ENCODE measurements around the gene SLC2A1. TPM values are rescaled to one million over a fixed set of nuclear protein-coding genes. Genes with fewer than 3 reads are reported as not detected.

SLC2A1 gene
- total RNA-seq, 4 donors from 2014 or later, result 488 to 2,308 (median 910) TPM

DNA sequence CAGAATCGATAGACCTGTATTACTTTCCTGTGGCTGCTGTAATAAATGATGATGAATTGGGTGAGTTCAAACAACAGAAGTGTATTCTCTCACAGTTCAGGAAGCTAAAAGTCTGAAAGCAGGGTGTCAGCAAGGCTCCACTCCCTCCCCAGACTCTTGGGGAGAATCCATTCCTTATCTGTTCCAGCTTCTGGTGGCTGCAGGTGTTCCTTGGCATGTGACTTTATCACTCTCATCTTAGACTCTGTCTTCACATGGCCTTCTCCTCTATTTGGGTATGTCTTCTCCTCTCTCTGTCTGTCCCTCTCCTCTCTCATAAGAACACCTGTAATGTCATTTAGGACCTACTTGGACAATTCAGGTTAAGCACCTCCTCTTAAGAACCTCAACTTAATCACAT lies 44.1 kb upstream of the SLC2A1 start:
- DNase-seq (ENCODE audit: low spot score in 2 of 2), result no peak
- H3K4me3 ChIP-seq (ENCODE audit: low read depth, poor library complexity, severe bottlenecking), result no peak overlapping the region
- 53 to 61% methylated on average over 1 of the region's 1 CpG for WGBS, 2 donors
- intact Hi-C loops (cut with DNase I; ENCODE audit: low total_unique reads), result no loop called here
- TF ChIP-seq, protein P1, sequence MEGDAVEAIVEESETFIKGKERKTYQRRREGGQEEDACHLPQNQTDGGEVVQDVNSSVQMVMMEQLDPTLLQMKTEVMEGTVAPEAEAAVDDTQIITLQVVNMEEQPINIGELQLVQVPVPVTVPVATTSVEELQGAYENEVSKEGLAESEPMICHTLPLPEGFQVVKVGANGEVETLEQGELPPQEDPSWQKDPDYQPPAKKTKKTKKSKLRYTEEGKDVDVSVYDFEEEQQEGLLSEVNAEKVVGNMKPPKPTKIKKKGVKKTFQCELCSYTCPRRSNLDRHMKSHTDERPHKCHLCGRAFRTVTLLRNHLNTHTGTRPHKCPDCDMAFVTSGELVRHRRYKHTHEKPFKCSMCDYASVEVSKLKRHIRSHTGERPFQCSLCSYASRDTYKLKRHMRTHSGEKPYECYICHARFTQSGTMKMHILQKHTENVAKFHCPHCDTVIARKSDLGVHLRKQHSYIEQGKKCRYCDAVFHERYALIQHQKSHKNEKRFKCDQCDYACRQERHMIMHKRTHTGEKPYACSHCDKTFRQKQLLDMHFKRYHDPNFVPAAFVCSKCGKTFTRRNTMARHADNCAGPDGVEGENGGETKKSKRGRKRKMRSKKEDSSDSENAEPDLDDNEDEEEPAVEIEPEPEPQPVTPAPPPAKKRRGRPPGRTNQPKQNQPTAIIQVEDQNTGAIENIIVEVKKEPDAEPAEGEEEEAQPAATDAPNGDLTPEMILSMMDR (IDR thresholded peaks at IDR 0.05), result no peak
- TF ChIP-seq POLR2A (IDR thresholded peaks at IDR 0.05), result no peak

DNA sequence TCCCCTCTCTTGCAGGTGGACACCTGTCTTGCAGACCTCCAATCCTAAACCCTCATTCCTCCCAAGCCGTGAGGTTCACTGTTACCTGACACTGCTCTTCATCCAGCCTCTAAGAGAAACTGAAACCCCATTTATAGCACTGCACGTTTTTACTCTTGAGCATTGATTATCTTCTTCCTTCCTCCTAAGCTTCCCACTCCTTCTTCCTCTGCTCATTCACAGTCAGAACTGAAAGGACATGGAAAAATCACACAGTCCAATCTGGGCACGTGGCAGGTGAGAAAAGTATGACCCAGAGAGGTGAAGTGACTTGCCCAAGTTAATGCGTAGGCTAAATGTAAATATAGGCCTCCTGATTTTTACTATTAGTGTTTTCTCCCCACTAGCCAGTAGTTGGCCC lies 43.4 kb upstream of the SLC2A1 start:
- DNase-seq (ENCODE audit: low spot score in 2 of 2), result no peak
- no peak for TF ChIP-seq POLR2A (IDR thresholded peaks at IDR 0.05)
- TF ChIP-seq, protein P1 (IDR thresholded peaks at IDR 0.05), result no peak
- H3K4me3 ChIP-seq (ENCODE audit: low read depth, poor library complexity, severe bottlenecking), result no peak overlapping the region
- WGBS, 2 donors, result 61 to 64% methylated on average over 4 of the region's 4 CpGs
- intact Hi-C loops (cut with DNase I; ENCODE audit: low total_unique reads), result no loop called here

DNA sequence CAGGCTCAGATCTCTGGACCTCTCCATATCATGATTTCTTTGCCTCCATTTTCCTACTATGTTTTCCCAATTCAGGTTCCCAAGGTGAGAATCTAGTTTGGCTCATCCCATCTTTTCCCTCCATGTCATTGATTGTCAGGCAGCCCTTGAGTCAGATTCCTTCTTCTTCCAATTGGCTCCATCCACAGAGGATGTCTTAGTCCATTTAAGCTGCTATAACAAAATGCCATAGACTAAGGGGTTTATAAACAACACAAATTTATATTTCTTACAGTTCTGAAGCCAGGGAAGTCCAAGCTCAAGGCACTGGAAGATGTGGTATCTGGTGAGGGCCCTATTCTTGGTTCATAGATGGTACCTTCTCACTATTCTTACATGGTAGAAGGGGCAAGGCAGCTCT lies 42.8 kb upstream of the SLC2A1 start:
- no peak for DNase-seq (ENCODE audit: low spot score in 2 of 2)
- TF ChIP-seq, protein P1 (IDR thresholded peaks at IDR 0.05), result no peak
- no peak for TF ChIP-seq POLR2A (IDR thresholded peaks at IDR 0.05)
- H3K4me3 ChIP-seq (ENCODE audit: low read depth, poor library complexity, severe bottlenecking), result no peak overlapping the region
- intact Hi-C loops (cut with DNase I; ENCODE audit: low total_unique reads), result no loop called here

DNA sequence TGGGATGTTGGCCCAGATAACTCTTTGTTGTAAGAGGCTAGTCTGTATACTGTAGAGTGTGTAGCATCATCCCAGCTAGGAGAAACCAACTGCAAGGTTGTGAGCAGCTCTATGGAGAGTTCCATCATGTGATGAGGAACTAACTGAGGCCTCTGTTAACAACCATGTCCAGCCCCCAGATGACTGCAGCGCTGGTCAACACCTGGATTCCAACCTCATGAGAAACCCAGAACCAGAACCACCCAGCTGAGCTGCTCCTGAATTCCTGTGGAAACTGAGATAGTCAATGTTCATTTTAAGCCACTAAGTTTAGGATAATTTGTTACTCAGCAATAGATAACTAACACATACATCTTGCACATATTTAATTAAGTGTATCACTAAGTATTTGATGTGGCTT lies 41.6 kb upstream of the SLC2A1 start:
- H3K4me3 ChIP-seq (ENCODE audit: low read depth, poor library complexity, severe bottlenecking), result no peak overlapping the region
- DNase-seq (ENCODE audit: low spot score in 2 of 2), result no peak
- TF ChIP-seq, protein P1 (IDR thresholded peaks at IDR 0.05), result no peak
- no peak for TF ChIP-seq POLR2A (IDR thresholded peaks at IDR 0.05)
- intact Hi-C loops (cut with DNase I; ENCODE audit: low total_unique reads), result no loop called here
- 100% methylated on average over 1 of the region's 1 CpG for WGBS, 2 donors

DNA sequence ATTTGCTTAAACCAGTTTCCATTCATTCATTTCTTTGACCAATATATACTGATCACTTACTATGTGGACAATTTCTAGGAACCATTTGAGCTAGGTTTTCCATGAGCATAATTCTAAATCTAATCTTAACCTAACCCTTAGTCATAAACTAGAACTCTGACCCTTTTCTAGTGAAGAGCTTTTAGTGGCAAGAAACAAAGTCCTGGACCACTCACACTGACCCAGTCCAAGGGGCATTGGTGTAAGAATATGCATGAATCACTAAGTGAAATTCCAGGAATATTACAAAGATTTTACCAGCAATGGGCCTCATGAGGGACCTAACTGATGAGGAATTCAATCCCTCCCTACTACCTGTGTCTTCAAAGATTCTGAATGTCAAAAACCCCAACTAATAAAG lies 40.6 kb upstream of the SLC2A1 start:
- TF ChIP-seq POLR2A (IDR thresholded peaks at IDR 0.05), result no peak
- TF ChIP-seq, protein P1 (IDR thresholded peaks at IDR 0.05), result no peak
- DNase-seq (ENCODE audit: low spot score in 2 of 2), result no peak
- H3K4me3 ChIP-seq (ENCODE audit: low read depth, poor library complexity, severe bottlenecking), result no peak overlapping the region
- intact Hi-C loops (cut with DNase I; ENCODE audit: low total_unique reads), result no loop called here

DNA sequence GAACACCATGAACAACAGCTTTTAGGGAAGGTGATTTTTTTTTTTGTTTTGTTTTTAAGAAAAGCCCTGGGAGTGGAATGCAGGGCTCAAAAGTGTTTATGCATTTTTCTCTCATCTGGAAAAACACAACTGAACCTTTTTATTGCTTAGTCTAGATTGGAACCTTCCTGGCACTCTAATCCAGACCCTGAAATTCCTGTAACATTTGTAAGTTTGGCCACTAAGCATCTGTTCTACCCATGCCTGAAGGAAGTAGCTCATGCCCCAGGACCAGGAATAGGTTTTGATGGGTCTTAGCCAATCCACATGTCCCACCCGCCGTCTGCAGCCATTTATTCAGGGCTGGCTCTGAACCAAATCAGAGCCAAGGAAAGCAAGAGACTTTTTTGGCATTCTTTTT lies 39.7 kb upstream of the SLC2A1 start:
- WGBS, 2 donors, result 31 to 35% methylated on average over 2 of the region's 2 CpGs

More for the DNA sequence above, 39.7 kb upstream of the SLC2A1 start:
- H3K4me3 ChIP-seq (ENCODE audit: low read depth, poor library complexity, severe bottlenecking), result no peak overlapping the region
- DNase-seq (ENCODE audit: low spot score in 2 of 2), result no peak
- no peak for TF ChIP-seq POLR2A (IDR thresholded peaks at IDR 0.05)
- TF ChIP-seq, protein P1 (IDR thresholded peaks at IDR 0.05), result no peak
- intact Hi-C loops (cut with DNase I; ENCODE audit: low total_unique reads), result no loop called here

Measured in lower leg skin (tissue), 4 donors.